ENCODE results near the gene ZNF483. TPM values are rescaled to one million over a fixed set of nuclear protein-coding genes. Genes with fewer than 3 reads are reported as not detected.
"Not testable (repeated sequence)": the region's sequence is repeated elsewhere in the genome, so short reads cannot be mapped to it uniquely, and the experiment has no call there.

ZNF483 gene
- total RNA-seq, 4 donors from 2014 or later, result 2.2 to 4.9 (median 3.4) TPM

DNA sequence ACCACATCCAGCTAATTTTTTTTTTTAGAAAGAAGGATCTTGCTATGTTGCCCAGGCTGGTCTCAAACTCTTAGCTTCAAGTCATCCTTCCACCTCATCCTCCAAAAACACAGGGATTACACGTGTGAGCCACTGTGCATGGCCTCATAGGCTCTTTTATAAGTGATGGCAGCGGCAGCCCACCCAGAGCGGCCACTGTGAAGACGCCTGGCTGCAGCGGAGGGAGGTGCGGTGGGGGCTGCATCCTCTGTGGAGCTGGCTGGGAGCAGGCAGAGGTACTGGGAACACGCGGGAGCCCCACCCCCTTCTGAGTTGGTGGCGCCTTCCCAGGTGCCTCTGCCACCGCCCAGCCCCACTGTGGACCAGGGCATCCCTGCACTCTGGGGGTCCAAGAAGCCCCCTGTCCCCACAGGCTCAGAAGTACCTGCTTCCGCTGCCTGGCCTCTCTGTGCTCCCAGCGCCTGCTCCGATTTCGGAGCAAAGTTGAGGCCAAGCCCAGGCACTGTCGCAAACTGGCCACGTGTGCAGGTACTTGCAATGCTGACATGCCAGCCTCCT lies 23.9 kb upstream of the ZNF483 start:
- intact Hi-C loops (cut with DNase I; ENCODE audit: low total_unique reads), result no loop called here

DNA sequence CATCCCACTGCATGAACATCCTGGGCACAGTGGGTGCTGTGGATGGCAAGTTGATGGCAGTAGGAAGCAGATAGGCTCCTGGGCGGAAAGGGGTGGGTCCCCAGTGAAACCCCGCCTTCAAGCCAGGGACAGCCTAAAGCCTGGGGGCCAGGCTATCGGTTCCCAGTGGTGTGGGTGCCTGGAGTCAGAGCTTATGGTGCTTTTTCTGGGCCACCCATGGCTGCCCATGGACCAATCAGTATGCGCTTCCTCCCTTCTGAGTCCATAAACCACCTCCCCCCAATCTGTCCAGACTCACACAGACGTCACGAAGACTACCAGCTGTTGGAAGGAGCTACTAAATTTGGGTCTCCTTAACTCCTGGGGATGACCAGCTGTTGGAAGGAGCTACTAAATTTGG lies 23.3 kb upstream of the ZNF483 start:
- intact Hi-C loops (cut with DNase I; ENCODE audit: low total_unique reads) (no loop called here), in situ Hi-C loops (cut with MboI; ENCODE audit: low pct_ligation_motif_present in 1 of 4, low pct_unique_long_range_greater_than_20kb in 1 of 4, low sequenced_read_pairs in 3 of 4) (no loop called here)
- Histone ChIP-seq H3K36me3 (no peaks in the 10 kb centered on the region), H3K4me1 (no peaks in the 10 kb centered on the region), H3K4me3 (no peak overlapping the region), H3K27ac (no peak overlapping the region), H3K27me3 (no peaks in the 10 kb centered on the region), H3K9me3 (no peaks in the 10 kb centered on the region)
- no peak for TF ChIP-seq POLR2A (IDR thresholded peaks at IDR 0.05)
- no peak for TF ChIP-seq EP300 (IDR thresholded peaks at IDR 0.05; ENCODE audit: low read depth)
- TF ChIP-seq, protein P1, sequence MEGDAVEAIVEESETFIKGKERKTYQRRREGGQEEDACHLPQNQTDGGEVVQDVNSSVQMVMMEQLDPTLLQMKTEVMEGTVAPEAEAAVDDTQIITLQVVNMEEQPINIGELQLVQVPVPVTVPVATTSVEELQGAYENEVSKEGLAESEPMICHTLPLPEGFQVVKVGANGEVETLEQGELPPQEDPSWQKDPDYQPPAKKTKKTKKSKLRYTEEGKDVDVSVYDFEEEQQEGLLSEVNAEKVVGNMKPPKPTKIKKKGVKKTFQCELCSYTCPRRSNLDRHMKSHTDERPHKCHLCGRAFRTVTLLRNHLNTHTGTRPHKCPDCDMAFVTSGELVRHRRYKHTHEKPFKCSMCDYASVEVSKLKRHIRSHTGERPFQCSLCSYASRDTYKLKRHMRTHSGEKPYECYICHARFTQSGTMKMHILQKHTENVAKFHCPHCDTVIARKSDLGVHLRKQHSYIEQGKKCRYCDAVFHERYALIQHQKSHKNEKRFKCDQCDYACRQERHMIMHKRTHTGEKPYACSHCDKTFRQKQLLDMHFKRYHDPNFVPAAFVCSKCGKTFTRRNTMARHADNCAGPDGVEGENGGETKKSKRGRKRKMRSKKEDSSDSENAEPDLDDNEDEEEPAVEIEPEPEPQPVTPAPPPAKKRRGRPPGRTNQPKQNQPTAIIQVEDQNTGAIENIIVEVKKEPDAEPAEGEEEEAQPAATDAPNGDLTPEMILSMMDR (IDR thresholded peaks at IDR 0.05), result no peak
- TF ChIP-seq POLR2AphosphoS5 (IDR thresholded peaks at IDR 0.05), result no peak
- no peak for DNase-seq
- WGBS, 2 donors (ENCODE audit: low coverage in 1 of 2), result 92% methylated on average over 6 of the region's 6 CpGs; no CpG with 5 or more reads in 1 of the 2 donors

More for the DNA sequence above, 23.9 kb upstream of the ZNF483 start:
- Histone ChIP-seq H3K27ac (no peak overlapping the region), H3K36me3 (no peaks in the 10 kb centered on the region), H3K9me3 (no peaks in the 10 kb centered on the region), H3K27me3 (no peaks in the 10 kb centered on the region), H3K4me1 (no peaks in the 10 kb centered on the region), H3K4me3 (no peak overlapping the region)
- 94% methylated on average over 16 of the region's 16 CpGs; no CpG with 5 or more reads in 1 of the 2 donors for WGBS, 2 donors (ENCODE audit: low coverage in 1 of 2)
- DNase-seq, result no peak
- in situ Hi-C loops (cut with MboI; ENCODE audit: low pct_ligation_motif_present in 1 of 4, low pct_unique_long_range_greater_than_20kb in 1 of 4, low sequenced_read_pairs in 3 of 4), result no loop called here
- TF ChIP-seq POLR2AphosphoS5 (IDR thresholded peaks at IDR 0.05), result no peak
- no peak for TF ChIP-seq EP300 (IDR thresholded peaks at IDR 0.05; ENCODE audit: low read depth)
- TF ChIP-seq, protein P1 (IDR thresholded peaks at IDR 0.05), result no peak
- no peak for TF ChIP-seq POLR2A (IDR thresholded peaks at IDR 0.05)

DNA sequence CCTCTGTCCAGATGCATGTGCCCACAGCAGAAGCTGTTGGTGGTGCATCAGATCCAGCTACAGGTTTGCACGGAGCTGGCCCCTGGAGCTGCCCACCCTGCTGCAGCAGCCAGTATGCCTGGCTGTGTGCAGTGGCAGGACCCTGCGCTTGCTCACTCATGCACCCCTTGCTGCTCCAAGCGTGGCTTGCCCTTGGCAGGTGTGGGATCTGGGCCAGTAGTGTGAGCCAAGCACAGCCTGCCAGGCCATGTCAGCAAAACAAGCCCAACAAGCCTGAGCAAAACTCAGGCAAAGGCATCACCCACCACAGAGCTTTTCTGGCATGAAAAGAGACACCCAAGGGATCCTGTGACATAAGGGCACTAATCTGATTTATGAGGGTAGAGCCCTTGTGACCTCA lies 22.5 kb upstream of the ZNF483 start:
- H3K4me3 ChIP-seq, result no peak overlapping the region
- TF ChIP-seq POLR2AphosphoS5 (IDR thresholded peaks at IDR 0.05) (no peak), EP300 (IDR thresholded peaks at IDR 0.05; ENCODE audit: low read depth) (no peak), POLR2A (IDR thresholded peaks at IDR 0.05) (no peak)
- TF ChIP-seq, protein P1 (IDR thresholded peaks at IDR 0.05), result no peak
- in situ Hi-C loops (cut with MboI; ENCODE audit: low pct_ligation_motif_present in 1 of 4, low pct_unique_long_range_greater_than_20kb in 1 of 4, low sequenced_read_pairs in 3 of 4) (no loop called here), intact Hi-C loops (cut with DNase I; ENCODE audit: low total_unique reads) (no loop called here)
- no peaks in the 10 kb centered on the region for H3K9me3 ChIP-seq
- H3K27ac ChIP-seq, result no peak overlapping the region
- H3K4me1 ChIP-seq, result no peaks in the 10 kb centered on the region
- H3K36me3 ChIP-seq, result no peaks in the 10 kb centered on the region
- DNase-seq, result no peak
- WGBS, 2 donors (ENCODE audit: low coverage in 1 of 2), result 100% methylated on average over 2 of the region's 3 CpGs; no CpG with 5 or more reads in 1 of the 2 donors
- H3K27me3 ChIP-seq, result no peaks in the 10 kb centered on the region

DNA sequence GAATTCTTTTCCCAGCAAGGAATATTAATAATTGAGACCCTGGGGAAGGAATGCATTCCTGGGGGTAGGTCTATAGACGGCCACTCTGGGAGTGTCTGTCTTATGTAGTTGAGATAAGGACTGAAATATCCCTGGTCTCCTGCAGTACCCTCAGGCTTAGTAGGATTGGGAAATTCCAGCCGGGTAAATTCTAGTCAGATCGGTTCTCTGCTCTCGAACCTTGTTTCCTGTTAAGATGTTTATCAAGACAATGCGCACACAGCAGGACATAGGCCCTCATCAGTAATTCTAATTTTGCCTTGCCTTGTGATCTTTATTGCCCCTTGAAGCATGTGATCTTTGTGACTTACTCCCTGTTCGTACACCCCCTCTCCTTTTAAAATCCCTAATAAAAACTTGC lies 13.4 kb upstream of the ZNF483 start:
- H3K27me3 ChIP-seq; intact Hi-C loops (cut with DNase I; ENCODE audit: low total_unique reads); H3K9me3 ChIP-seq; H3K27ac ChIP-seq; DNase-seq; H3K36me3 ChIP-seq; in situ Hi-C loops (cut with MboI; ENCODE audit: low pct_ligation_motif_present in 1 of 4, low pct_unique_long_range_greater_than_20kb in 1 of 4, low sequenced_read_pairs in 3 of 4); H3K4me1 ChIP-seq; H3K4me3 ChIP-seq: not testable (repeated sequence)
- 78 to 82% methylated on average over 6 of the region's 6 CpGs for WGBS, 2 donors (ENCODE audit: low coverage in 1 of 2)

DNA sequence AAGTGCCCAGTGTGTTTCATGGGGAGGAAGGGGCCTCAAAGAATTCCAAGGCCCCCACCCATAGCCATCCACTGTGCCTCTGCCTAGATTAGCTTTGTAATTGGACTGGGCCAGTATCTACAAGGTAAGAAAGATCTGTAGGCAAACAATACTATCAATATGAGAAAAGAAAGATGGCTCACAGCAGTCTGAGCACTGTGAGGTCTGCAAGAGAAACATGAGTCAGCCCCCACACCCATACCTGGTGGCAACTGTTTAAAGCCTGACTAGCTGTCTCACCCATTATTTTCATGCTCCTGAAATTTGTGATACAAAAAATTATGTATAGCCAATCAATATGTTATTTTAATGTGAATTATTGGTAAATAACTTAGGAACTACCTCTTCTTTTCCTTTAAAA lies 10.0 kb upstream of the ZNF483 start:
- Histone ChIP-seq H3K27ac (no peak overlapping the region), H3K36me3 (no peaks in the 10 kb centered on the region)
- in situ Hi-C loops (cut with MboI; ENCODE audit: low pct_ligation_motif_present in 1 of 4, low pct_unique_long_range_greater_than_20kb in 1 of 4, low sequenced_read_pairs in 3 of 4), result no loop called here

More for the DNA sequence above, 10.0 kb upstream of the ZNF483 start:
- Histone ChIP-seq H3K4me1 (no peaks in the 10 kb centered on the region), H3K27me3 (no peaks in the 10 kb centered on the region), H3K9me3 (no peaks in the 10 kb centered on the region), H3K4me3 (no peak overlapping the region)
- no peak for DNase-seq
- intact Hi-C loops (cut with DNase I; ENCODE audit: low total_unique reads), result no loop called here
- no peak for TF ChIP-seq EP300 (IDR thresholded peaks at IDR 0.05; ENCODE audit: low read depth)
- TF ChIP-seq, protein P1 (IDR thresholded peaks at IDR 0.05), result no peak
- TF ChIP-seq POLR2A (IDR thresholded peaks at IDR 0.05), result no peak
- no peak for TF ChIP-seq POLR2AphosphoS5 (IDR thresholded peaks at IDR 0.05)
